Stimulated activated CD4-positive, alpha-beta T cell treated with anti-CD3 and anti-CD28 coated beads, TNF-alpha, amount 100 ng/mL, for 24 hours (primary cell): ENCODE measurements around the gene EML1.

ENCODE experiments used
- DNase-seq, 3 experiments: peaks; one replicate each; pipeline ENCODE4 v3.0.0-alpha.2; 2020; ENCODE audit warnings: low read depth in 3 of 3

The EML1 gene

GRCh38 chr14:99805757-99806439, 12.7 kb downstream of the EML1 start:
- DNase-seq, result no peak

- DNase-seq, result no peak
Observed at GRCh38 chr14:99806836-99807235, 13.6 kb downstream of the EML1 start.

GRCh38 chr14:99807413-99808153, 14.4 kb downstream of the EML1 start:
- DNase-seq, result no peak

- DNase-seq, result no peak
Observed at GRCh38 chr14:99808154-99808505, 14.9 kb downstream of the EML1 start.

GRCh38 chr14:99808515-99808914, 15.3 kb downstream of the EML1 start:
- no peak for DNase-seq

- no peak for DNase-seq
Observed at GRCh38 chr14:99809360-99809759, 16.1 kb downstream of the EML1 start.

- no peak for DNase-seq
Observed at GRCh38 chr14:99809859-99810558, 16.8 kb downstream of the EML1 start.

GRCh38 chr14:99810559-99810874, 17.3 kb downstream of the EML1 start:
- DNase-seq, result no peak

GRCh38 chr14:99812096-99812750, 19.0 kb downstream of the EML1 start:
- no peak for DNase-seq

GRCh38 chr14:99812892-99813291, 19.7 kb downstream of the EML1 start:
- DNase-seq, result no peak

- no peak for DNase-seq
Observed at GRCh38 chr14:99815696-99816095, 22.5 kb downstream of the EML1 start.

- DNase-seq, result no peak
Observed at GRCh38 chr14:99816217-99816616, 23.0 kb downstream of the EML1 start.

- no peak for DNase-seq
Observed at GRCh38 chr14:99816642-99817041, 23.4 kb downstream of the EML1 start.

GRCh38 chr14:99817331-99817730, 24.1 kb downstream of the EML1 start:
- no peak for DNase-seq

GRCh38 chr14:99818503-99819036, 25.4 kb downstream of the EML1 start:
- no peak for DNase-seq

GRCh38 chr14:99819514-99819913, 26.3 kb downstream of the EML1 start:
- peak in 1 of 3 experiments; percentile 16 for DNase-seq

GRCh38 chr14:99820702-99821331, 27.6 kb downstream of the EML1 start:
- no peak for DNase-seq

- no peak for DNase-seq
Observed at GRCh38 chr14:99821519-99822508, 28.6 kb downstream of the EML1 start.

- no peak for DNase-seq
Observed at GRCh38 chr14:99822800-99823455, 29.7 kb downstream of the EML1 start.

- DNase-seq, result no peak
Observed at GRCh38 chr14:99824776-99825175, 31.6 kb downstream of the EML1 start.
